ENCODE results near the gene AQP5. TPM values are rescaled to one million over a fixed set of nuclear protein-coding genes. Genes with fewer than 3 reads are reported as not detected.

The AQP5 gene
- total RNA-seq, 3 donors from 2014 or later (not counting 1 experiment from before 2014, with no cell fraction given) = not detected

GRCh38 chr12:49967042-49967776, 5.5 kb downstream of the AQP5 start:
- Histone ChIP-seq H3K36me3 (ENCODE audit: control insufficient read depth, insufficient read depth, low read length) (no peaks in the 10 kb centered on the region), H3K4me1 (ENCODE audit: control insufficient read depth, insufficient read depth, low read length) (peaks cover 14% of the 10 kb centered on the region), H3K4me3 (ENCODE audit: low read length) (peak overlapping the region; percentile 26), H3K27ac (ENCODE audit: low read length) (no peak overlapping the region), H3K9me3 (ENCODE audit: control insufficient read depth, insufficient read depth, low read length) (no peaks in the 10 kb centered on the region), H3K27me3 (ENCODE audit: control insufficient read depth, insufficient read depth, low read length) (peaks cover 8% of the 10 kb centered on the region)
- Mint-ChIP-seq H3K9me3 (no peaks in the 10 kb centered on the region), H3K27ac (peak overlapping the region in 1 of 2 donors; percentile 42), H3K4me1 (peaks cover 0 to 5% of the 10 kb centered on the region in 2 donors), H3K27me3 (ENCODE audit: low read depth in 2 of 2) (peaks cover 32 to 34% of the 10 kb centered on the region in 2 donors), H3K36me3 (no peaks in the 10 kb centered on the region), H3K4me3 (peak overlapping the region; percentile 83)
- 2% methylated on average over 40 of the region's 40 CpGs for WGBS (ENCODE audit: insufficient coverage)
- intact Hi-C loops (cut with micrococcal nuclease) = loop anchor here (1.0 to 5.0 kb wide), 2 partner anchors 89 to 105 kb away; no protein-coding TSS in a partner anchor
- ATAC-seq = peak; percentile 87 to 90 (median 90)
- peak; percentile 93 for TF ChIP-seq CTCF (IDR thresholded peaks at IDR 0.05)
- DNase-seq = peak; percentile 90 to 94

- peak overlapping the region; percentile 83 for H3K4me3 Mint-ChIP-seq
These were observed 6.1 kb downstream of the AQP5 start for GRCh38 chr12:49967777-49968250.

GRCh38 chr12:49968471-49968870, 6.8 kb downstream of the AQP5 start:
- no peaks in the 10 kb centered on the region for H3K9me3 Mint-ChIP-seq
- WGBS (ENCODE audit: insufficient coverage) = 92% methylated on average over 6 of the region's 6 CpGs
- intact Hi-C loops (cut with micrococcal nuclease) = loop anchor here (5.0 kb wide), 1 partner anchor 104 kb away; no protein-coding TSS in a partner anchor
- H3K36me3 Mint-ChIP-seq = no peaks in the 10 kb centered on the region
- Histone ChIP-seq H3K27me3 (ENCODE audit: control insufficient read depth, insufficient read depth, low read length) (peaks cover 4% of the 10 kb centered on the region), H3K4me3 (ENCODE audit: low read length) (no peak overlapping the region), H3K4me1 (ENCODE audit: control insufficient read depth, insufficient read depth, low read length) (peaks cover 14% of the 10 kb centered on the region), H3K9me3 (ENCODE audit: control insufficient read depth, insufficient read depth, low read length) (no peaks in the 10 kb centered on the region), H3K27ac (ENCODE audit: low read length) (no peak overlapping the region), H3K36me3 (ENCODE audit: control insufficient read depth, insufficient read depth, low read length) (no peaks in the 10 kb centered on the region)
- no peak overlapping the region for H3K27ac Mint-ChIP-seq
- DNase-seq = no peak
- ATAC-seq = no peak
- H3K27me3 Mint-ChIP-seq (ENCODE audit: low read depth in 2 of 2) = peaks cover 25% of the 10 kb centered on the region in 2 donors
- H3K4me3 Mint-ChIP-seq = peak overlapping the region; percentile 13
- H3K4me1 Mint-ChIP-seq = peaks cover 0 to 5% of the 10 kb centered on the region in 2 donors
- TF ChIP-seq CTCF (IDR thresholded peaks at IDR 0.05) = no peak

More at GRCh38 chr12:49967777-49968250, 6.1 kb downstream of the AQP5 start:
- Histone ChIP-seq H3K4me1 (ENCODE audit: control insufficient read depth, insufficient read depth, low read length) (peaks cover 14% of the 10 kb centered on the region), H3K9me3 (ENCODE audit: control insufficient read depth, insufficient read depth, low read length) (no peaks in the 10 kb centered on the region), H3K27me3 (ENCODE audit: control insufficient read depth, insufficient read depth, low read length) (peaks cover 8% of the 10 kb centered on the region), H3K4me3 (ENCODE audit: low read length) (peak overlapping the region; percentile 26), H3K27ac (ENCODE audit: low read length) (no peak overlapping the region), H3K36me3 (ENCODE audit: control insufficient read depth, insufficient read depth, low read length) (no peaks in the 10 kb centered on the region)
- no peak for TF ChIP-seq CTCF (IDR thresholded peaks at IDR 0.05)
- DNase-seq (no peak), ATAC-seq (no peak)
- H3K27me3 Mint-ChIP-seq (ENCODE audit: low read depth in 2 of 2) = peaks cover 26 to 28% of the 10 kb centered on the region in 2 donors
- WGBS (ENCODE audit: insufficient coverage) = 37% methylated on average over 15 of the region's 15 CpGs
- H3K27ac Mint-ChIP-seq = no peak overlapping the region
- H3K9me3 Mint-ChIP-seq = no peaks in the 10 kb centered on the region
- no peaks in the 10 kb centered on the region for H3K36me3 Mint-ChIP-seq
- H3K4me1 Mint-ChIP-seq = peaks cover 0 to 5% of the 10 kb centered on the region in 2 donors
- intact Hi-C loops (cut with micrococcal nuclease) = loop anchor here (1.0 to 5.0 kb wide), 2 partner anchors 88 to 104 kb away; no protein-coding TSS in a partner anchor

Measured in natural killer cell (primary cell).